Measurements from ENCODE around the gene TENT5C. TPM values are rescaled to one million over a fixed set of nuclear protein-coding genes. Genes with fewer than 3 reads are reported as not detected.

Gene TENT5C
- polyA plus RNA-seq, 10 donors, result 2.3 to 12.7 (median 4.2) TPM

- no peak for DNase-seq
Observed at GRCh38 chr1:117571496-117571895, 34.4 kb upstream of the TENT5C start.

GRCh38 chr1:117572546-117572945 lies 33.3 kb upstream of the TENT5C start:
- no peak for DNase-seq

- no peak for DNase-seq
Observed at GRCh38 chr1:117573386-117574023, 32.3 kb upstream of the TENT5C start.

- DNase-seq, result no peak
Observed at GRCh38 chr1:117574161-117574835, 31.6 kb upstream of the TENT5C start.

- DNase-seq, result no peak
Observed at GRCh38 chr1:117575586-117576225, 30.1 kb upstream of the TENT5C start.

GRCh38 chr1:117576236-117576635 lies 29.6 kb upstream of the TENT5C start:
- DNase-seq, result no peak

DNA sequence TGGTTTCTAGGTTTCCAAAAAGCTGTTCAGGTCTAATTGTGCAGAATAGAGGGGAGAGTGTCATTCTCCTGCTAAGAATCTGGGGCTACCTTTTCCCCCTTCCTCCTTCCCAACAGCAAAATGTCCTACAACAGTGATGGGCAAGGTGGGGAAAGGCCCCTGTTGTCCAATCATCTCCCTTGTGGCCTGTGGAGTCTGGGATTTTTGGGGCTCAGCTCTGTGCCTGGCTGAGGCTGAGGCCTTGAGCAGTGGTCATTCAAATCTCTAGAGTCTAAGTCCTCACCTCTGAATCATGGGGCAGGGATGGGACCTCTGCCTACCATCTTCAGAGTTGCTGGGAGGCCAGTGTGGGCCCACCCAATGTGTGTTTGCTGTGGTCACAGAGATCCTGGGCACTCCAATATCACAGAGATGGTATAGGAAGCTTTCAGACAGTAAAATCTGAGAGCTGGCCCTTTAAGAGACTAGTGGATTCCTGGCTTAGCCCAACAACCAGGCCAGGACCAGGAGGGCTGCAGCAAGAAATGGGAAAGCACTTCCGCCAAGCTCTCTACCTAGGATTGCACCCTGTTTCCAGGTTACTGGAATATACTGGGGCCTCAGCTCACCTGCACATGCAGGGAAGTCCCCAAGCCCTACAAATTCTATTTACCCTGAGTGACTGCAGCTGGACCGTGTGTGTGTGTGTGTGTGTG lies 28.5 kb upstream of the TENT5C start:
- DNase-seq, result no peak

DNA sequence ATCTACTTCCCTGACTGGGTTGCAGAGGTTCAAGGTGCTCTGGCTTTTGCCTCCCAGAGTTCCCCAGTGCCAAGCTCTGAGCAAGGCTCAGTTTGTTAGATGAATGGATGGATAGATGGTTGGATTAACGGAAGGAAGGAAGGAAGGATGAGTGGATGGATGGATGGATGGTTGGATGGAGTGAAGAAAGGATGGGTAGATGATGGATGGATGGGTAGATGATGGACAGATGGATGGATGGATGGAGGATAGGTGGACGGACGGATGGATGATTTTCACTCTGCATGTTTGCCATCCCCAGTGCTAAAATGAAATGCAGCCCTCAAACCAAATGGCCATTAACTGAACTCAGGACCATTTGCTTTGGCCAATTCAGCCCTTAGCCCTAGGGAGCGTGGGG lies 27.4 kb upstream of the TENT5C start:
- DNase-seq, result no peak

GRCh38 chr1:117579221-117579906 lies 26.5 kb upstream of the TENT5C start:
- DNase-seq, result no peak

- DNase-seq, result no peak
Observed at GRCh38 chr1:117580436-117580835, 25.4 kb upstream of the TENT5C start.

- no peak for DNase-seq
Observed at GRCh38 chr1:117580882-117581281, 25.0 kb upstream of the TENT5C start.

GRCh38 chr1:117581391-117581943 lies 24.4 kb upstream of the TENT5C start:
- DNase-seq, result no peak

- peak in 2 of 3 donors; percentile 34 to 44 for DNase-seq
Observed at GRCh38 chr1:117582451-117582850, 23.4 kb upstream of the TENT5C start.

- DNase-seq, result no peak
Observed at GRCh38 chr1:117583247-117583646, 22.6 kb upstream of the TENT5C start.

DNA sequence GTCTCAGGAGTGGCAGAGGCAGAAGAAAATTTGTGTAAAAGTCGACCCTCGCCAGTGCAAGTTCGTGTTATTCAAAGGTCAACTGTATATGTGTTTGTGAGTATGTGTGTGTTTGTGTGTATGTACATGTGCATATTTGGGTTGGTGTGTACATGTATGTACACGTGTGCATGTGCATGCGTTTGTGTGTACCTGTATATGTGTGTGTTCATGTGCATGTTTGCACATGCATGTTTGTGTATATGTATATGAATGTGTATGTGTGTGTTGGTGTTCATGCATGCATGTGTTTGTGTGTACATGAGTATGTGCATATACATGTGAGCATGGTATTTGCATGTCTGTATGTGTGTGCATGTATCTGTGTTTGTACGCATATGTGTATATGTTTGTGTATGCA lies 21.7 kb upstream of the TENT5C start:
- no peak for DNase-seq

- no peak for DNase-seq
Observed at GRCh38 chr1:117585086-117585485, 20.8 kb upstream of the TENT5C start.

DNA sequence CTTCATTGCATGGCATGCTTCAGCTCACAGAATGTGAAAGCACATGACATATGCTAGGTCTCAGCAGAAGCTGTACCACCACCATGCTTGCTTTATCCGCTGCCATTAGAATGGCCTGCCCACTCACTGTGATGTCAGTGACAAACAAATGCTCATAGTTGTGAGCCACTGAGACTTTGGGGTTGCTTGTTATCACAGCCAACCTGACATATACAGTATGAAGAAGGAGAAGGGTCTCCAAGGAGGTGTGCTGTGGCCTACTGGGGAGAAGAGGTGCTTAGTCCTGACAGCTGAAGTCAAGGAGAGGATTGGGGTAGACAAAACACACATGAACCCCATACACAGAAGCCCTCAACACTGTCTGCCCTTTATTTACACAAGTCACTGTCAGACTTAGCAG lies 19.5 kb upstream of the TENT5C start:
- no peak for DNase-seq

DNA sequence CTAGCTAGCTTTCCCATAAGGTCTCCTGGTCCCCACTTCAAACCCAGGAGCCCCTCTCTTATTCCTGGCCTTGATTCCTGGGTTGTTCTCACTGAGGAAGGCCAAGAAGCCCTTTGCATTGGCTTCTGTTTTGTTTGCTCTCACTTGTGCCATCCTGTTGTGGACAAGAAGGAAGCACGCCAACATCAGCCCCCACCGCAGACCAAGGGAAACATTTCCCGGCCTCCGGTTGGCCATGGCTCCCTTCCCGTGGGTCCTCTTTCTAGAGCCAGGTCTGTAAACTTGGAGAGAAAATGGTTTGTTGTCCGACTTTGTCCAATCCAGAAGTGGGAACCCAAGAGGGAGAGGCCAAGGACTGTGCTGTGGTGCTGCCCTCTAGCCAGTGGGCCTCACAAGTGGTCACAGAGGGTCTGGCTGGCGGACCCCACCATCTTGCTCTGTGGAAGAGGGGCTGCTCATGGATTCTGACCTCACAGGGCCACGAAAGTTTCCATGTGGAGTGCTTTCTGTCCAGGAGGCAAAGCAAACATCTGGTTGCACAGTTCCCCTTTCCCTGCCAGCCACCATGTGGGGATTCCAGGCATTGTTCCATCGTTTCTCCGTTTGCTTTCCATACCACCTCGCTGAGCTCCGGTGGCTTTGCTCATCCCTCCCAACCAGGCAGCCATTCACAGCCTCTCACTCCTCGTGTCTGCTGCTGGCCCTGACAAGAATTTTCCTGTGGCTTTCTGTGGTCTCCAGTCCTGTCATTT lies 18.9 kb upstream of the TENT5C start:
- DNase-seq, result no peak

- no peak for DNase-seq
Observed at GRCh38 chr1:117587499-117588356, 18.1 kb upstream of the TENT5C start.

DNA sequence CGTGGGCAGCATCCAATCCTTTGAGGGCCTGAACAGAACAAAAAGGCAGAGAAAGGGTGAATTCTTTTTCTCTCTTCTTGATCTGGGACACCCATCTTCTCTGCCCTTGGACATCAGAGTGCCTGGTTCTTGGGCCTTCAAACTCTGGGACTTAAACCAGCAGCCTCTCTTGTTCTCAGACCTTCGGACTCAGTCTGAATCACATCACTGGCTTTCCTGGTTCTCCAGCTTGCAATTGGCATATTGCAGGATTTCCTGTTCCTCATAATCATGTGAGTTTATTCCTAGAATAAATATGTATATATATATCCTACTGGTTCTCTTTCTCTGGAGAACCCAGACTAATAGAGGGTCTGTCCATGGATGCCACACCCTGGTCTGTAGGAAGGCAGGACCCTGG lies 16.3 kb upstream of the TENT5C start:
- DNase-seq, result no peak

Data from muscle of back (tissue), 11 donors.